IMR-90 (cell line): ENCODE data around the gene DDN. TPM values are rescaled to one million over a fixed set of nuclear protein-coding genes. Genes with fewer than 3 reads are reported as not detected.

Source experiments
- ATAC-seq: fragments of 200-7000 bp; cut with Tn5 transposase; 2 replicates; pipeline ENCODE4 v1.9.1; 2020; ENCODE audit warnings: low read depth, mild to moderate bottlenecking, moderate library complexity
- BruUV-seq: library from RNA; stranded (reverse); fragments of 400-500 nt; replicated peaks from 2 replicates; lab custom pipeline; 2021; lab: Mats Ljungman, UMichigan
- CTCF ChIA-PET: fragments of 300-600 bp; formaldehyde crosslinking; extraction: SDS; loops from one replicate; lab custom pipeline; 2021; ENCODE audit warnings: antibody characterized with exemption; lab: Yijun Ruan, JAX
- POLR2A ChIA-PET: fragments of 300-600 bp; sonication (Branson Sonifier 250); formaldehyde crosslinking; loops from one replicate; lab custom pipeline; 2022; ENCODE audit warnings: antibody characterized with exemption; ENCODE audit not compliant: unreplicated experiment; lab: Charles Lee
- DNase-seq: peaks from one replicate; pipeline ENCODE4 v3.0.0; 2013
- H2AFZ ChIP-seq: replicated peaks from 2 replicates; pipeline ENCODE3; 2013; ENCODE audit warnings: low read length, mild to moderate bottlenecking; ENCODE audit not compliant: poor library complexity
- H2AK5ac ChIP-seq: 2 replicates; pipeline ENCODE4 v1.6.1; 2013; ENCODE audit warnings: low read depth, low read length, inconsistent platforms
- H2AK9ac ChIP-seq: replicated peaks from 2 replicates; pipeline ENCODE3; 2013; ENCODE audit warnings: mild to moderate bottlenecking, low read depth, low read length, moderate library complexity; ENCODE audit not compliant: poor library complexity
- H2BK120ac ChIP-seq: 2 replicates; pipeline ENCODE4 v1.6.1; 2013; ENCODE audit warnings: low read depth, low read length, inconsistent platforms
- H2BK15ac ChIP-seq: 3 replicates; pipeline ENCODE4 v1.6.1; 2013; ENCODE audit warnings: low read depth, low read length, inconsistent platforms
- H2BK20ac ChIP-seq: 2 replicates; pipeline ENCODE4 v1.6.1; 2013; ENCODE audit warnings: low read depth, mild to moderate bottlenecking, inconsistent platforms, low read length, moderate library complexity
- H2BK5ac ChIP-seq: 2 replicates; pipeline ENCODE4 v1.6.1; 2013; ENCODE audit warnings: mild to moderate bottlenecking, low read depth, low read length, inconsistent platforms; ENCODE audit not compliant: poor library complexity, severe bottlenecking
- H3K14ac ChIP-seq: replicated peaks from 2 replicates; pipeline ENCODE4 v1.6.1; 2013; ENCODE audit warnings: low read depth, low read length, inconsistent platforms
- H3K18ac ChIP-seq: 2 replicates; pipeline ENCODE4 v1.6.1; 2013; ENCODE audit warnings: low read depth, low read length, control low read depth
- H3K23ac ChIP-seq: 2 replicates; pipeline ENCODE4 v1.6.1; 2013; ENCODE audit warnings: low read depth, low read length, inconsistent platforms
- H3K27ac ChIP-seq: 2 replicates; pipeline ENCODE4 v1.5.1; 2013; ENCODE audit warnings: mild to moderate bottlenecking, control low read depth, low read length; ENCODE audit not compliant: insufficient read depth
- H3K27me3 ChIP-seq: 2 replicates; pipeline ENCODE4 v1.6.1; 2013; ENCODE audit warnings: low read length; ENCODE audit not compliant: control insufficient read depth, insufficient read depth
- H3K36me3 ChIP-seq: 2 replicates; pipeline ENCODE4 v1.6.1; 2013; ENCODE audit warnings: low read length, mixed read lengths; ENCODE audit not compliant: control insufficient read depth, insufficient read depth
- H3K4ac ChIP-seq: 2 replicates; pipeline ENCODE4 v1.6.1; 2013; ENCODE audit warnings: low read depth, low read length, inconsistent platforms
- H3K4me1 ChIP-seq: 2 replicates; pipeline ENCODE4 v1.6.1; 2013; ENCODE audit warnings: low read length, mixed read lengths; ENCODE audit not compliant: control insufficient read depth, insufficient read depth
- H3K4me2 ChIP-seq: 2 replicates; pipeline ENCODE4 v1.6.1; 2013; ENCODE audit warnings: low read depth, mild to moderate bottlenecking, control low read depth, low read length, moderate library complexity
- H3K4me3 ChIP-seq: 2 replicates; pipeline ENCODE4 v1.5.1; 2013; ENCODE audit warnings: low read depth, mild to moderate bottlenecking, control low read depth, low read length, moderate library complexity; ENCODE audit not compliant: insufficient read depth
- H3K56ac ChIP-seq: 2 replicates; pipeline ENCODE4 v1.6.1; 2013; ENCODE audit warnings: low read length, inconsistent platforms; ENCODE audit not compliant: insufficient read depth; ENCODE audit errors: extremely low read depth
- H3K79me1 ChIP-seq, 2 experiments: 2 replicates each; pipeline ENCODE4 v1.6.1; 2013; ENCODE audit warnings: low read length in 2 of 2, inconsistent platforms in 1 of 2, low read depth in 1 of 2
- H3K9ac ChIP-seq: 2 replicates; pipeline ENCODE4 v1.6.1; 2013; ENCODE audit warnings: low read depth, low read length, control low read depth
- H3K9me1 ChIP-seq: 2 replicates; pipeline ENCODE4 v1.6.1; 2013; ENCODE audit warnings: low read length, inconsistent platforms; ENCODE audit not compliant: insufficient read depth
- H3K9me3 ChIP-seq: 2 replicates; pipeline ENCODE4 v1.6.1; 2013; ENCODE audit warnings: low read length; ENCODE audit not compliant: control insufficient read depth, insufficient read depth
- H4K20me1 ChIP-seq: 2 replicates; pipeline ENCODE4 v1.6.1; 2013; ENCODE audit warnings: low read length, inconsistent platforms; ENCODE audit not compliant: insufficient read depth
- H4K5ac ChIP-seq: 2 replicates; pipeline ENCODE4 v1.6.1; 2013; ENCODE audit warnings: mild to moderate bottlenecking, low read depth, low read length, control low read depth
- H4K8ac ChIP-seq, 2 experiments: 2 replicates each; pipeline ENCODE4 v1.6.1; 2013; ENCODE audit warnings: low read depth in 2 of 2, low read length in 2 of 2, control low read depth in 1 of 2, inconsistent platforms in 1 of 2
- H4K91ac ChIP-seq: 2 replicates; pipeline ENCODE4 v1.6.1; 2013; ENCODE audit warnings: low read depth, low read length, inconsistent platforms; ENCODE audit not compliant: insufficient read depth
- ELK1 ChIP-seq: fragments of 150-350 bp; IDR thresholded peaks from 2 replicates; pipeline ENCODE4 v1.6.1; 2016; ENCODE audit warnings: low read depth, mild to moderate bottlenecking, low read length, moderate library complexity, borderline replicate concordance
- RAD21 ChIP-seq: IDR thresholded peaks from 2 replicates; pipeline ENCODE4 v1.6.1; 2012; ENCODE audit warnings: low read length, improper control_type of control experiment
- WGBS, 2 experiments: methylation state at CpG; one replicate each; pipeline versions ENCODE4 v1.1.5 to v1.1.7; 2013; ENCODE audit warnings: missing lambda C conversion rate in 2 of 2; ENCODE audit not compliant: insufficient read length in 1 of 2; ENCODE audit errors: extremely low coverage in 2 of 2; 5-methylcytosine and 5-hydroxymethylcytosine counted together
- dilution Hi-C: fragments of 300-500 bp; cut with HindIII; formaldehyde crosslinking; loops from one replicate; pipeline ENCODE4 v1.14.3; 2018; ENCODE audit warnings: low sequenced_read_pairs; ENCODE audit not compliant: unreplicated experiment
- in situ Hi-C: fragments of 300-500 bp; cut with MboI; formaldehyde crosslinking; loops from 3 replicates; pipeline ENCODE4 v1.14.3; 2019; ENCODE audit warnings: low sequenced_read_pairs, inconsistent platforms, mixed read lengths
- intact Hi-C: fragments of 100-400 bp; cut with micrococcal nuclease; formaldehyde crosslinking; loops from 2 replicates; pipeline ENCODE4 v1.10.0; 2022
- polyA plus RNA-seq, 3 experiments: library from polyadenylated mRNA; depleted of rRNA; stranded (reverse); fragments of >200 nt; gene quantifications; 2 replicates each; pipeline ENCODE4 v1.2.3, GENCODE V29; 2012; ENCODE audit warnings: low replicate concordance in 1 of 3
- total RNA-seq: library from RNA; depleted of rRNA; stranded (reverse); fragments of >200 nt; gene quantifications from 2 replicates; pipeline ENCODE4 v1.2.3, GENCODE V29; 2012

DDN gene
- total and polyA plus RNA-seq, 2 of the 4 experiments (the other 2 are of a cell fraction), result 0.18 to 0.21 TPM

DNA sequence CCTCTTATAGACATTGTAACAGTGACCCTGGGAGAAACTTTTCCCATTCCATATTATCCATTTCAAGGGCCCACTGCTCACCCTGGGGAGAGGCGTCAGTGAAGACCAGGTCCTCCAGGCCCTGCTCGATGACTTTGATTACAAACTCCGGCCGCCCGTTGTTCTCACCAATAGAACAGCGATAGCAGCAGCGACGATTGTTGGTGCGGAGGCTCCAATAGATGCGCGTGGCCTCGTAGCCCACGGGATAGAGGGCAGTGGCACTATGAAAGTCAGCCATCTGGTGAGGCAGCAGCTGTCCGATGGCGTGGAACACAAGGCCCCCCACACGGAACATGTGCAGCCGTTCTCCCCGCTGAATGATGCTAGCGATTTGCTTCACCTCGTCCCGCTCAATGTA, 26.9 kb upstream of the DDN start:
- Histone ChIP-seq H3K9me3 (no peaks in the 10 kb centered on the region), H3K36me3 (peaks cover 82% of the 10 kb centered on the region), H4K91ac (no peak overlapping the region), H4K8ac (no peak overlapping the region), H2AK9ac (no peak overlapping the region), H3K56ac (no peak overlapping the region), H3K4me3 (no peak overlapping the region), H3K27ac (no peak overlapping the region), H3K27me3 (no peaks in the 10 kb centered on the region), H2BK15ac (no peak overlapping the region), H2BK120ac (no peak overlapping the region), H3K9me1 (no peaks in the 10 kb centered on the region), H3K9ac (no peak overlapping the region), H2AK5ac (no peak overlapping the region), H2BK5ac (no peak overlapping the region), H3K79me1 (peaks cover 19 to 56% of the 10 kb centered on the region in 2 experiments), H3K14ac (no peak overlapping the region), H3K4me2 (no peak overlapping the region), H4K5ac (no peak overlapping the region), H4K20me1 (peaks cover 11% of the 10 kb centered on the region; the same call in 1 of the 2 replicates), H2AFZ (no peak overlapping the region), H3K4ac (no peak overlapping the region), H2BK20ac (no peak overlapping the region), H3K23ac (no peak overlapping the region), H3K18ac (no peak overlapping the region), H3K4me1 (no peaks in the 10 kb centered on the region)
- dilution Hi-C loops, result no loop called here
- CTCF ChIA-PET, result no interaction called here
- in situ Hi-C loops, result no loop called here
- no peak for ATAC-seq
- no TSS peak for BruUV-seq
- 98% methylated on average over 18 of the region's 21 CpGs; no CpG with 5 or more reads in 1 of the 2 experiments for WGBS, 2 experiments
- no peak for DNase-seq
- POLR2A ChIA-PET, result no interaction called here
- intact Hi-C loops, result no loop called here
- no peak for TF ChIP-seq ELK1
- TF ChIP-seq RAD21, result no peak
